Karpas-422 (cell line): ENCODE data around the gene PDE6C. TPM values are rescaled to one million over a fixed set of nuclear protein-coding genes. Genes with fewer than 3 reads are reported as not detected.

ENCODE experiments used
- DNase-seq: peaks from one replicate; pipeline ENCODE4 v3.0.0-alpha.2; 2015
- H2AFZ ChIP-seq: fragments of 200-600 bp; sonication (generic); 2 replicates; pipeline ENCODE4 v1.6.1; 2014; ENCODE audit warnings: antibody characterized with exemption, low read length, mixed read lengths
- H3K27ac ChIP-seq: fragments of 200-600 bp; sonication (generic); 2 replicates; pipeline ENCODE4 v1.5.1; 2014; ENCODE audit warnings: mild to moderate bottlenecking, low read length, moderate library complexity
- H3K27me3 ChIP-seq: fragments of 200-600 bp; sonication (generic); 2 replicates; pipeline ENCODE4 v1.6.1; 2014; ENCODE audit warnings: low read length, mixed read lengths
- H3K36me3 ChIP-seq: fragments of 200-600 bp; sonication (generic); 2 replicates; pipeline ENCODE4 v1.6.1; 2014; ENCODE audit warnings: low read length, mixed read lengths; ENCODE audit not compliant: insufficient read depth
- H3K4me1 ChIP-seq: fragments of 200-600 bp; sonication (generic); 2 replicates; pipeline ENCODE4 v1.6.1; 2014; ENCODE audit warnings: mild to moderate bottlenecking, low read length, mixed read lengths
- H3K4me2 ChIP-seq: fragments of 200-600 bp; sonication (generic); 2 replicates; pipeline ENCODE4 v1.6.1; 2014; ENCODE audit warnings: low read length, low read depth, mild to moderate bottlenecking; ENCODE audit not compliant: poor library complexity, severe bottlenecking
- H3K4me3 ChIP-seq: fragments of 200-600 bp; sonication (generic); 2 replicates; pipeline ENCODE4 v1.5.1; 2014; ENCODE audit warnings: mild to moderate bottlenecking, antibody characterized with exemption, low read length, mixed read lengths
- H3K79me2 ChIP-seq: fragments of 200-600 bp; sonication (generic); 2 replicates; pipeline ENCODE4 v1.6.1; 2014; ENCODE audit warnings: mild to moderate bottlenecking, low read length, mixed read lengths
- H3K9ac ChIP-seq: fragments of 200-600 bp; sonication (generic); 2 replicates; pipeline ENCODE4 v1.6.0; 2014; ENCODE audit warnings: low read length
- H3K9me2 ChIP-seq: fragments of 200-600 bp; sonication (generic), shearing (Covaris generic); replicated peaks from 2 replicates; pipeline ENCODE4 v1.6.0; 2014; ENCODE audit warnings: mild to moderate bottlenecking, low read length, moderate library complexity; ENCODE audit not compliant: insufficient read depth
- H3K9me3 ChIP-seq: fragments of 300-700, 200-600 bp; sonication (generic); 2 replicates; pipeline ENCODE4 v1.6.1; 2014; ENCODE audit warnings: low read length, mixed read lengths
- H4K20me1 ChIP-seq: fragments of 200-600 bp; sonication (generic); 2 replicates; pipeline ENCODE4 v1.6.1; 2014; ENCODE audit warnings: mild to moderate bottlenecking, antibody characterized with exemption, low read length, low read depth; ENCODE audit not compliant: insufficient read depth
- total RNA-seq: library from RNA; depleted of rRNA; stranded (reverse); fragments of >200 nt; shearing (Covaris generic); gene quantifications from 2 replicates; pipeline ENCODE4 v1.2.3, GENCODE V29; 2014; ENCODE audit warnings: low replicate concordance

The PDE6C gene
- total RNA-seq, 1 experiment from 2014 or later = not detected

DNA sequence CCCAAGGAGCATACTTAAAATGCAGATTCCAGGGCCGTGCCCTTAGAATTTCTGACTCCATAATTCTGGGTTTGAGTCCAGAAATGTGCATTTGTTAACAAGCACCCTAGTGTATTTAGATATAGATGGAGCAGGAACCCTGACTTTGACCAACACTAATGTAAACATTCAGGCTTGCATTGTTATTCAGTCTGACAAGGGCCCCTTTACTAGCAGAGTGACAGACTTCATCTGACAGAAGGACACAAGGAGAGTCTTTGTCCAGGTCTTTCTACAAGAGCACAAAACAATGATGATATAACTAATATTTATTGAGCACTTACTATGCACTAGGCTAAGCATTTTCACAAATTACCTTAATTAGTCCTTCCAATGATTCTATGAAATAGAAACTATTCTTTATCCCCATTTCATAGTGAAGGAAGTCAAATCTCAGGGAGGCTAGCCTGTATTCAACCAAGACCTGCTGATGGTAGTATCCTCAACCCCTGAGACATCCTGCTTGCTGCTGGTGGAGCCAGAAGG is 15.2 kb upstream of the PDE6C start:
- no peak overlapping the region for H3K9ac ChIP-seq
- H3K9me3 ChIP-seq = no peaks in the 10 kb centered on the region
- no peaks in the 10 kb centered on the region for H4K20me1 ChIP-seq
- no peaks in the 10 kb centered on the region for H3K79me2 ChIP-seq
- H3K27ac ChIP-seq = no peak overlapping the region
- H3K9me2 ChIP-seq = no peaks in the 10 kb centered on the region
- H2AFZ ChIP-seq = no peak overlapping the region
- no peaks in the 10 kb centered on the region for H3K27me3 ChIP-seq
- H3K4me1 ChIP-seq = no peaks in the 10 kb centered on the region
- DNase-seq = no peak
- H3K4me3 ChIP-seq = no peak overlapping the region
- H3K4me2 ChIP-seq = no peak overlapping the region
- H3K36me3 ChIP-seq = no peaks in the 10 kb centered on the region

DNA sequence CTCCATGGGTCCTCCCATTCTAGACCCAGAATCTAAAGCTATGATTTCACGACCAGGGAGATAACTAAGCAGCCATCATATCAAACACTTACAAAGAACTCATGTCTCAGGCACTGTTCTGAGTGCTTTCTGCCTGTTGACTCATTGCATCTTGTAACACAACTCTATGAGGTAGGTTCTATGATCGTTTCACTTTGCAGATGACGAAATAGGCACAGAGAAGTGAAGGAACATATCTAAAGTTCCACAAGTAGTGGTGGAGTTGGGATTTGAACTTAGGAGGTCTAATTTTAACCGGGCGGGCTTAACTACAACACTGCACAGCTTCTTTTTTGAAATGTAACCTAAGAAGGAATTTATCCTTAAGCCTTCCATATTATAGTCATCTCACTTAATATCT is 14.2 kb upstream of the PDE6C start:
- Histone ChIP-seq H3K79me2 (no peaks in the 10 kb centered on the region), H3K4me1 (no peaks in the 10 kb centered on the region), H3K4me3 (no peak overlapping the region), H3K9me2 (no peaks in the 10 kb centered on the region), H3K36me3 (no peaks in the 10 kb centered on the region), H3K9me3 (no peaks in the 10 kb centered on the region), H4K20me1 (no peaks in the 10 kb centered on the region), H3K27me3 (no peaks in the 10 kb centered on the region), H3K27ac (no peak overlapping the region), H2AFZ (no peak overlapping the region), H3K9ac (no peak overlapping the region), H3K4me2 (no peak overlapping the region)
- no peak for DNase-seq

GRCh38 chr10:93599335-93599734 is 13.0 kb upstream of the PDE6C start:
- Histone ChIP-seq H4K20me1 (no peaks in the 10 kb centered on the region), H3K4me3 (no peak overlapping the region), H3K79me2 (no peaks in the 10 kb centered on the region), H3K9me3 (no peaks in the 10 kb centered on the region), H3K4me2 (no peak overlapping the region), H2AFZ (no peak overlapping the region), H3K4me1 (no peaks in the 10 kb centered on the region), H3K9ac (no peak overlapping the region), H3K9me2 (no peaks in the 10 kb centered on the region), H3K36me3 (no peaks in the 10 kb centered on the region), H3K27ac (no peak overlapping the region), H3K27me3 (no peaks in the 10 kb centered on the region)
- DNase-seq = no peak

DNA sequence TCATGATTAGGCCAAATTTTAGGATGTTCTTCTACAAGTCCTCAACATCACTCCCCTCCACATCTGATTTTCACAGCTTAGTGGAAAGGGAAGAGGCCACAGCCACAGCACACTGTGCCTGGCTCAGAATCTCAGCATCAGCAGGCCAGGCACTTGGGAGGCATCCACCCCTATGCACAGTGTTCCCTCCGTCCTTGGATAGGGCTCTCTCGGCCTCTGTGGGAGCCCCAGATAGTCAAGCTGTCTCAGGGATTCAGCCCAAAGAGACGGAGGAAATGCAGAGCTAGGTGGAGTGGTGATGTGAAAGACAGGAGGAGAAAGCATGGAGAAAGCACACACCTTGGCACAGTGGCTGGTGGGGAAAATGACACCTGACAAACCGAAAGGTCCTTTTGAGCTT is 12.6 kb upstream of the PDE6C start:
- no peak for DNase-seq
- Histone ChIP-seq H3K79me2 (no peaks in the 10 kb centered on the region), H3K4me2 (no peak overlapping the region), H3K9me2 (no peaks in the 10 kb centered on the region), H2AFZ (no peak overlapping the region), H3K4me1 (no peaks in the 10 kb centered on the region), H3K9me3 (no peaks in the 10 kb centered on the region), H3K36me3 (no peaks in the 10 kb centered on the region), H3K9ac (no peak overlapping the region), H3K27ac (no peak overlapping the region), H3K4me3 (no peak overlapping the region), H3K27me3 (no peaks in the 10 kb centered on the region), H4K20me1 (no peaks in the 10 kb centered on the region)

DNA sequence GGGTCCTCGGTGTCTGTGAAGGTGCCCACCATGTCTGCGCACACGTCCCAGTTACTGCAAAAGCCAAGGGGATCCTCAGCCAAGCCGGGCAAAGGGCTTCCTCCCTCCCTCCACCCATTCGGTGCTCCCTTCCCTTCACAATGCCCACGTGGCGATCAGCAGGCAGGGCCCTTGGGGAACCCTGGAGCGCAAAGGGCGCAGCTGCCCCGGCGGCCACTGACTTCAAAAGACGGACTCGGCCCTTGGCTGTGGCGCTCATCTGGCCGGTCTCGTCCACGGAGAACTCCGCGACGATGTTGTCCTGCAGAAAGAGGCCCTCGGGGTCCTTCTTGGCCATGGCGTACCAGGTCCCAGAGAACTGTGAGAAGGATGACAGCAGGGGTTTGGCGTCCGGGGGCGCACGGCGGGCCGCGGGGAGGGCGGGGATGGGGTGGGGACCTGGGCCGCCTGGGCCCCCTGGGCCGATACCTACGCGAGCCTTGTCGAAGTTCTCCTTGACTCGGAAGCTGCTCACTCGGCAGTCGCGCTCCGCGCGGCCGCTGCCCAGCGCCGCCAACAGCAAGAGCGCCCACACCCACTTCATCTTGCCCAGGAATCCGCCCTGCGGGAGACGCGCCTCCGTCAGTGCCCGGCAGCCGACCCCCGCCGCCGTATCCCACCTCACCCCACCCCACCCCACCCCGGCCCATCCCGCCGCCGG is 11.7 kb upstream of the PDE6C start:
- H2AFZ ChIP-seq = no peak overlapping the region
- no peaks in the 10 kb centered on the region for H3K4me1 ChIP-seq
- H3K9me3 ChIP-seq = no peaks in the 10 kb centered on the region
- no peak overlapping the region for H3K4me2 ChIP-seq
- H3K27ac ChIP-seq = no peak overlapping the region
- no peaks in the 10 kb centered on the region for H4K20me1 ChIP-seq
- no peaks in the 10 kb centered on the region for H3K9me2 ChIP-seq
- H3K4me3 ChIP-seq = no peak overlapping the region
- no peaks in the 10 kb centered on the region for H3K27me3 ChIP-seq
- no peaks in the 10 kb centered on the region for H3K36me3 ChIP-seq
- no peak for DNase-seq
- H3K79me2 ChIP-seq = no peaks in the 10 kb centered on the region
- H3K9ac ChIP-seq = no peak overlapping the region

- Histone ChIP-seq H3K36me3 (no peaks in the 10 kb centered on the region), H3K79me2 (no peaks in the 10 kb centered on the region), H3K9ac (no peak within 1 kb of the TSS), H2AFZ (no peak within 1 kb of the TSS), H3K27ac (no peak within 1 kb of the TSS), H4K20me1 (no peaks in the 10 kb centered on the region), H3K9me2 (no peaks in the 10 kb centered on the region), H3K4me3 (no peak within 1 kb of the TSS), H3K4me1 (no peaks in the 10 kb centered on the region), H3K27me3 (no peaks in the 10 kb centered on the region), H3K4me2 (no peak within 1 kb of the TSS), H3K9me3 (no peaks in the 10 kb centered on the region)
- DNase-seq = no peak
Observed at GRCh38 chr10:93601146-93601773, 11.1 kb upstream of the PDE6C start, which contains the start of gene RBP4. TSS of gene RBP4 (minus strand) at chr10:93601235. CDS start at chr10:93601028, 207 bp downstream.

DNA sequence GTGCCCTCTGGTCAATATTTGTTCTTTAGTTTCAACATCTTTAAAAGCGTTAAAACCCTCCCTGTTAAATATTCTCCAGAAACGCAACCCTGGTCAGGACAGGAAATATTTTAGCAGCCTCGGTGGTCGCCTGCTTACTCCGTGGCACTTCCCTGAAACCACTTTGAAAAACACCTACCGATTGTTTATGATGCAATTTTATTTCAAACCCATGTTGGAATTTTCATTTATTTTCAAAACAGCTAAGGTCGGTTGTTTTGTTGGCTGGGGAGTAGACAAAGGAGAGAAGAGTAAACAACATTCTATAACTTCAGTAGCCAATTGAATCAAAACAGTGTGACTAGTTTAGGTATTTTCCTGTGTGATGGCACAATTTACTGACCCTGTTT is 10.6 kb upstream of the PDE6C start:
- Histone ChIP-seq H3K79me2 (no peaks in the 10 kb centered on the region), H4K20me1 (no peaks in the 10 kb centered on the region), H3K9ac (no peak overlapping the region), H3K9me2 (no peaks in the 10 kb centered on the region), H2AFZ (no peak overlapping the region), H3K27me3 (no peaks in the 10 kb centered on the region), H3K4me3 (no peak overlapping the region), H3K4me1 (no peaks in the 10 kb centered on the region), H3K27ac (no peak overlapping the region), H3K36me3 (no peaks in the 10 kb centered on the region), H3K9me3 (no peaks in the 10 kb centered on the region), H3K4me2 (no peak overlapping the region)
- no peak for DNase-seq

DNA sequence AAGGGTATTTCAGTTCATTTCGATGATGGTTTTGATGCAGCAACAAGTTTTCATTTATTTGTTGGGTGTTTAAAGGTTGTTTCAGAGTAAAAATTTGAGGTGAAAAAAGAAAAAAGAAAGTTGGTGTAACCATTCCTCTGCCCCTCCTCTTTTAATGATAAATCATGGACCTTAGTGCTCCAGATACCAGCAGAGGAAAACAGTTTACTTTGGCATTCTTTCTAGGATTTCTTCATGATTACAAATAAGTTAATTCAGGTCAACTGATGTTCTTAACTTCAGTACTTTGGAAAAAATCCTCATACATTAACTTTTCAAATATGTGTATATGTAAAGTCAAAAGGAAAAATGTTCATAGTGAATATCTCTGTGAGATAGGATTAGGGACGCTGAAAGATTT is 9.3 kb upstream of the PDE6C start:
- H3K4me2 ChIP-seq = no peak overlapping the region

More for the DNA sequence above, 9.3 kb upstream of the PDE6C start:
- Histone ChIP-seq H3K27ac (no peak overlapping the region), H3K9ac (no peak overlapping the region), H3K4me1 (no peaks in the 10 kb centered on the region), H3K36me3 (no peaks in the 10 kb centered on the region), H3K9me2 (no peaks in the 10 kb centered on the region), H2AFZ (no peak overlapping the region), H3K4me3 (no peak overlapping the region), H3K79me2 (no peaks in the 10 kb centered on the region), H4K20me1 (no peaks in the 10 kb centered on the region), H3K9me3 (no peaks in the 10 kb centered on the region), H3K27me3 (no peaks in the 10 kb centered on the region)
- no peak for DNase-seq
